ENCODE measurements around the gene CAMK2A.

GRCh38 chr5:150253416-150254208 is 36.0 kb downstream of the CAMK2A start:
- TF ChIP-seq CTCF (IDR thresholded peaks at IDR 0.05; ENCODE audit: insufficient read depth, low read length, poor library complexity, severe bottlenecking) = no peak
- no peak for TF ChIP-seq EZH2phosphoT487 (conservative IDR thresholded peaks at IDR 0.05; ENCODE audit: low read length)
